ENCODE measurements around the gene PSME3IP1.

GRCh38 chr16:57226701-57227621, 41.1 kb upstream of the PSME3IP1 start:
- no peak for TF ChIP-seq CTCF (conservative IDR thresholded peaks at IDR 0.05; ENCODE audit: low read depth, low read length)
- no peak for TF ChIP-seq EZH2phosphoT487 (IDR thresholded peaks at IDR 0.05; ENCODE audit: borderline replicate concordance, low read length)
- no peak for TF ChIP-seq EZH2 (IDR thresholded peaks at IDR 0.05; ENCODE audit: low read length, unreplicated experiment)

Data from PC-3 (cell line).